NT2/D1 (cell line): ENCODE data around the gene KRT13.

Source experiments
- DNase-seq: peaks from one replicate; pipeline ENCODE4 v3.0.0-alpha.2; 2011; ENCODE audit warnings: low read depth, low spot score
- H3K27me3 ChIP-seq: 2 replicates; pipeline ENCODE4 v1.6.0; 2011; ENCODE audit warnings: mild to moderate bottlenecking; ENCODE audit not compliant: insufficient read length, insufficient read depth
- H3K36me3 ChIP-seq: 2 replicates; pipeline ENCODE4 v1.6.1; 2011; ENCODE audit warnings: mild to moderate bottlenecking, low read length, mixed read lengths; ENCODE audit not compliant: insufficient read depth, insufficient read length
- H3K4me1 ChIP-seq: 2 replicates; pipeline ENCODE4 v1.5.1; 2011; ENCODE audit not compliant: insufficient read depth, insufficient read length
- H3K4me3 ChIP-seq: 2 replicates; pipeline ENCODE4 v1.5.1; 2011; ENCODE audit warnings: low read depth; ENCODE audit not compliant: insufficient read length
- H3K9ac ChIP-seq: 2 replicates; pipeline ENCODE4 v1.6.0; 2011; ENCODE audit warnings: low read depth; ENCODE audit not compliant: insufficient read length
- H3K9me3 ChIP-seq: 2 replicates; pipeline ENCODE4 v1.5.1; 2011; ENCODE audit warnings: mild to moderate bottlenecking, low read length; ENCODE audit not compliant: insufficient read depth
- SUZ12 ChIP-seq: IDR thresholded peaks from 2 replicates; pipeline ENCODE4 v1.6.1; 2011; ENCODE audit not compliant: insufficient read length, insufficient read depth; ENCODE audit errors: extremely low read depth
- YY1 ChIP-seq: IDR thresholded peaks from 2 replicates; pipeline ENCODE4 v1.6.1; 2011; ENCODE audit not compliant: insufficient read length, insufficient read depth
- ZNF274 ChIP-seq: IDR thresholded peaks from 2 replicates; pipeline ENCODE4 v1.6.1; 2011; ENCODE audit warnings: mild to moderate bottlenecking, low read depth, low read length

Gene KRT13

DNA sequence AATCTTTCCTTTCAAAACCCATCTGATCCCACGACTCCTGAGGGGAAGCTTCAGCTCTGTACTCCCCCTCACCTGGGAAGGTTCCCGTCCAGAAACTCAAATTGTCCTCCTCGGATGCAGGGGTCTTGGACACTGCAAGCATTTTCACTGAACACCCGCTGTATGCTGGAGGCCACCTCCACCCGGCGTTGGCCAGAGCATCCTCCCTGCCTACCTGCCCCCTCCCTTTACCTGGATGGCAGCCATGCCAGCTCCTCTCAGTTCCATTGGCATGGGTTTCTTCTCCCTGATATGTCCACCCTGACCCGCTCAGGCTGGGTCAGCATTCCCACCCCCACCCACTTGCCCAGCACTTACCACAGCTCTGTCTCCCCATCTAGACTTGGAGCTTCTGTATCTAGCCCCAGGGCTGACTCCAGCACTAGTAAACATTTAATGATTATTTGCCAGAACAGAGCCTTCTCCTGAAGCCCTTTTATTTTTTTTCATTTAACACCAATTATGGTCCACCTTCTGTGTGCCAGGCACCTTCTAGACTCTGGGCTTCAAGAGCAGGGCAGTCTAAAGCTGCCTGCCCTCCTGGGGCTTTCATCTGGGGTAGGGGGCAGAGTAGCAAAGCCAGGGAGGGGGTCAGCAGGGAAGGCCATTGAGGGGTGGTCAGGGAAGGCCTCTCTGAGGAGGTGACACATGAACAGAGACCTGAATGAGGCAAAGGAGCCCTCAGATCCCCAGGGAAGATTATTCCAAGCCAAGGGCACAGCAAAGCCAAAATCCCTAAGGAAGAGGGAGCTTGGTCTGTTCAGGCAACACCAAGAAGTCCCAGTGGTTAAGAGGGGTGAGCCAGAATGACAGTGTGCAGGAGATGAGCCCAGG, 31.6 kb upstream of the KRT13 start:
- Histone ChIP-seq H3K4me1 (peaks cover 33% of the 10 kb centered on the region), H3K9ac (no peak overlapping the region), H3K36me3 (no peaks in the 10 kb centered on the region), H3K4me3 (no peak overlapping the region), H3K9me3 (no peaks in the 10 kb centered on the region), H3K27me3 (no peaks in the 10 kb centered on the region)
- TF ChIP-seq ZNF274 (no peak), SUZ12 (no peak), YY1 (no peak)
- no peak for DNase-seq

DNA sequence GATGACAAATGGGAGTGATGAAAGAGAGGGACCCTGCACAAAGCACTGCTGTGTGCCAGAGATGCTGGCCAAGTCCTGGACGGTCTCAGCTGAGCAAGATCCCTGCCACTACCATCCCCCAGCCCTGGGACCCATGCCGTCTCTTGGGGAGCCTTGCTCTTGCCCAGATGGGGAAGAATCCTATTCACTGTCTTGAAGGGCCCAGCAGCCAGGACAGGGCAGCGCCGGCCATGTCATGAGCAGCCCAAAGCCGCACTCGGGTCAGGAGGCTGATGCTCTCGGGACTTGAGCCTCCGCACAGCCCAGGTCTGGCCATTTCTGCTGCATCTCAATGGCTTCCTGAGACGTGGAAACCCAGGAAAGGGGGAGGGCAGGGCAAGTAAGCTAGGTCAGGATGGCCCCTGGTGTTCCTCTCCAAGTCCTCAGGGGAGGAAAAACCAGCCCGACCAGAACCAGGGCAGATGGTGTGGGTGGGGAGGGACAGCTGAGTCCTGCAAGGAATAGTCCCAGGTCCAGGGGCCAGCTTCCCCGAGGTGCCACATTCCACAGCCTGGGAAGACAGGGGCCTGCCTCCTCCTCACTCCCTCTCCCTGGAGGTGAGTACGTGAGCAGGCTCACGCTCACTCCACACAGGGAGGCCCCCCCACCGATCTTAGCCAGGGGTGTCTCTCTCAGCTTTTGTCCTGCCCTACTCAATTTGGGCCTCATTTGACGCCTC, 30.5 kb upstream of the KRT13 start:
- TF ChIP-seq SUZ12 (no peak), YY1 (no peak), ZNF274 (no peak)
- H3K36me3 ChIP-seq = no peaks in the 10 kb centered on the region
- peaks cover 33% of the 10 kb centered on the region for H3K4me1 ChIP-seq
- H3K9me3 ChIP-seq = no peaks in the 10 kb centered on the region
- H3K9ac ChIP-seq = no peak overlapping the region
- DNase-seq = no peak
- no peaks in the 10 kb centered on the region for H3K27me3 ChIP-seq
- H3K4me3 ChIP-seq = no peak overlapping the region

DNA sequence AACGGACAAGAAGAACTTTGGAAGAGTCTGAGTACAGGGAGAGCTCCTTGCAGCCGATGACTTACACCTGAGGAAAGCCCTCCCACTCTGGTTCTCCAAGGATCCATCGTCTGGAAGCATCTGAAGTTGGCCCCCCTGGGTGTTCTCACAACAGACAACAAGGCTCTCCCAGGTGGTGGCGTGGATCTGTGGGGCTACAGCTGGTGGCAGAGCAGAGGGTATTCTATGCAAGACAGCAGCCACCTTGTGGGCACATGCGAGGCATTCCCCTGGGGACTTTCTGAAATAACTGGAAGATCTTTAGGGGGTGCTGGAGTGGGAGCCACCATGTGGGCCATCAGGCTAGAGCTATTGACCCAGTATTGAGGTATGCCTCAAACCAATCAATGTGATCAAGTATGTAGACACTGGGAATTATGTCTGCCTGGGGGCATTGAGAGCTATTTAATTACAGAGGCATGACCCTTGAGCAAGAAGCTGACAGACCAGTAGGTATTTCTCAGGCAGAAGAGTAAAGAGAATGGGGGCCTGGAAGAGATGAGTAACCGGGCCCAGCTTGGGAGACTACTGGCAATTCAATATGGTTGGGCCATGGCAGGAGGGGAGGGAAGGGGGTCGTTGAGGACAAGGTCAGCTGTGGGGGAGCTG, 29.6 kb upstream of the KRT13 start:
- DNase-seq = no peak
- Histone ChIP-seq H3K9ac (no peak overlapping the region), H3K36me3 (no peaks in the 10 kb centered on the region), H3K9me3 (no peaks in the 10 kb centered on the region), H3K4me1 (peaks cover 31% of the 10 kb centered on the region), H3K4me3 (no peak overlapping the region), H3K27me3 (no peaks in the 10 kb centered on the region)
- no peak for TF ChIP-seq YY1
- TF ChIP-seq SUZ12 = no peak
- TF ChIP-seq ZNF274 = no peak

DNA sequence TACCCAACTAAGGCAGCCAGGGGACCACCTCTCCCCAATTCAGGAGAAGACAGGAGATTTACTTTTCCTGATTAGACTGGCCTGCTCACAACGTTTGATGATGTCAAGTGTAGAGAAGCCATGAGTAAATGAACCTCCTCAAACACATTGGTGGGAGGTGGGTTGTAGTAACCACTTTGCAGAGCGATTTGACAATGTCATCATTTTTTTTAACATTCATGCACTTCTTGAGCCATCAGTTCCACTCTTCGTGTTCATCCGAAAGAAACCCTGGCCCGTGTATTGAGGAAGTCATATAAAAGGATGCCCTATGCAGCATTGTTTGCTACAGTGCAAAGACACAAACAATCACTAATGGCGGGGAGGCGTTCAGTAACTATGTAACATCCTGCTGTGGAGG, 28.2 kb upstream of the KRT13 start:
- H3K36me3 ChIP-seq = no peaks in the 10 kb centered on the region
- TF ChIP-seq ZNF274 (no peak), SUZ12 (no peak), YY1 (no peak)
- H3K9ac ChIP-seq = no peak overlapping the region
- no peak overlapping the region for H3K4me3 ChIP-seq
- H3K4me1 ChIP-seq = peaks cover 32% of the 10 kb centered on the region
- no peak for DNase-seq
- no peaks in the 10 kb centered on the region for H3K27me3 ChIP-seq
- no peaks in the 10 kb centered on the region for H3K9me3 ChIP-seq

DNA sequence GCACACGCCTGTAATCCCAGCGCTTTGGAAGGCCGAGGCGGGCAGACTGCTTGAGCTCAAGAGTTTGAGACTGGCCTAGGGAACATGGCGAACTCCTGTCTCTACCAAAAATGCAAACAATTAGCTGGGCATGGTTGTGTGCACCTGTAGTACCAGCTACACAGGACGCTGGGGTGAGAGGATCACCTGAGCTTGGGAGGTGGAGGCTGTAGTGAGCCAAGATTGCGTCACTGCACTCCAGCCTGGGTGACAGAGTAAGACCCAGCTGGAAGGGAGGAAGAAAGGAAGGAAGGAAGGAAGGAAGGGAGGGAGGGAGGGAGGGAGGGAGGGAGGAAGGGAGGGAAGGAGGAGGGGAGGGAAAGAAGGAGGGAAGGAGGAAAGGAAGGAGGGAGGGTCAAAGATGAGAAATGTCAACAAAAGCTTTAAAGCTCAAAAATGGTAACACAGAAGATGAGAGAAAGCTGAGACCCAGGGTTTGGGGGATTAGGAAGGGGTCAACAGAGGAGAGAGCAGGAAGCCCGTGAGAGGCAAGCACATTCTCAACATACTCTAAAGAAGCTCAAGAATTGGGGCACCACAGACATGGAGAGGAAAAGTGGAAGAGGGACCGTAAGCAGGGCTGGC, 27.6 kb upstream of the KRT13 start:
- TF ChIP-seq SUZ12 (no peak), YY1 (no peak), ZNF274 (no peak)
- Histone ChIP-seq H3K9me3 (no peaks in the 10 kb centered on the region), H3K9ac (no peak overlapping the region), H3K4me3 (no peak overlapping the region), H3K36me3 (no peaks in the 10 kb centered on the region), H3K27me3 (no peaks in the 10 kb centered on the region), H3K4me1 (peaks cover 29% of the 10 kb centered on the region)
- no peak for DNase-seq

DNA sequence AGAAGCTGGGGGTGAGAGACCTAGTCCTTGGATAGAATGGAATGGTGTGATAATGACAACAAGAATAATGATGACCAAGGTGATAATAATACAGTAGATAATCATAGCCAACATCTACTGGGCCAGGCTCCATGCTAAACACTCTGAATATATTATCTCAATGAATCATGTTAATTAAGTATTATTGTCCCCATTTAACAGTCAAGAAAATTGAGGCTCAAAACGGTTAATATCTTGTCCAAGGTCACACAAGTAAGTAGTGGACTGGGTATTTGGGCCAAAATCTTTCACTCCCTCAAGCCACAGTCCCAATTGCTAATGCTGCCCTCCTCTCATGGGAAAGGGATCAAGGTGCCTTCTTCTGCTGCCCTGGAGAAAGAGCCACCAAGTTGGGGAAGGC, 26.6 kb upstream of the KRT13 start:
- peaks cover 23% of the 10 kb centered on the region for H3K4me1 ChIP-seq
- H3K4me3 ChIP-seq = no peak overlapping the region
- no peak for DNase-seq
- no peak for TF ChIP-seq YY1
- TF ChIP-seq ZNF274 = no peak
- no peak for TF ChIP-seq SUZ12
- no peaks in the 10 kb centered on the region for H3K27me3 ChIP-seq
- H3K9me3 ChIP-seq = no peaks in the 10 kb centered on the region
- H3K36me3 ChIP-seq = peaks cover under 1% of the 10 kb centered on the region
- H3K9ac ChIP-seq = no peak overlapping the region
